IgD-negative memory B cell (primary cell): ENCODE measurements around the gene LIN7C. TPM values are rescaled to one million over a fixed set of nuclear protein-coding genes. Genes with fewer than 3 reads are reported as not detected.
A peak's percentile ranks its signal among the peaks of the same experiment; 100 is the strongest.

Experiments
- H3K27ac Mint-ChIP-seq, 3 donors: one replicate each; pipeline ENCODE4 v1.8.0; 2020 to 2022; ENCODE audit warnings: mild to moderate bottlenecking in 3 of 3, mixed read lengths in 3 of 3, moderate library complexity in 1 of 3
- H3K27me3 Mint-ChIP-seq: one replicate; pipeline ENCODE4 v1.8.0; 2021; ENCODE audit warnings: mixed read lengths
- H3K36me3 Mint-ChIP-seq: one replicate; pipeline ENCODE4 v1.8.0; 2020; ENCODE audit warnings: mild to moderate bottlenecking, mixed read lengths
- H3K4me1 Mint-ChIP-seq, 3 donors: one replicate each; pipeline ENCODE4 v1.8.0; 2020 to 2022; ENCODE audit warnings: mixed read lengths in 3 of 3, mild to moderate bottlenecking in 1 of 3
- H3K4me3 Mint-ChIP-seq, 4 donors: one replicate each; pipeline ENCODE4 v1.8.0; 2020 to 2022; ENCODE audit warnings: mild to moderate bottlenecking in 4 of 4, mixed read lengths in 4 of 4, moderate library complexity in 3 of 4
- H3K9me3 Mint-ChIP-seq, 3 donors: one replicate each; pipeline ENCODE4 v1.8.0; 2020 to 2021; ENCODE audit warnings: mixed read lengths in 3 of 3, mild to moderate bottlenecking in 1 of 3
- polyA plus RNA-seq: library from polyadenylated mRNA; unstranded; fragments of 300-500 nt; fragmentation: Illumina TruSeq; gene quantifications from one replicate; pipeline ENCODE4 v1.2.3, GENCODE V29; 2021

LIN7C gene, protein sequence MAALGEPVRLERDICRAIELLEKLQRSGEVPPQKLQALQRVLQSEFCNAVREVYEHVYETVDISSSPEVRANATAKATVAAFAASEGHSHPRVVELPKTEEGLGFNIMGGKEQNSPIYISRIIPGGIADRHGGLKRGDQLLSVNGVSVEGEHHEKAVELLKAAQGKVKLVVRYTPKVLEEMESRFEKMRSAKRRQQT
- 10.7 TPM for polyA plus RNA-seq

GRCh38 chr11:27506200-27507182, at the start of gene LIN7C:
Gene LIN7C (minus strand): TSS chr11:27506769. CDS start chr11:27506752, 17 bp downstream.
- Mint-ChIP-seq H3K27ac (peak within 1 kb of the TSS; percentile 96 to 99 (median 98)), H3K9me3 (no peaks in the 10 kb centered on the region), H3K36me3 (no peaks in the 10 kb centered on the region), H3K27me3 (no peaks in the 10 kb centered on the region), H3K4me3 (peak within 1 kb of the TSS; percentile 96 to 100 (median 98)), H3K4me1 (peaks cover 32 to 36% (median 35%) of the 10 kb centered on the region in 3 donors)

GRCh38 chr11:27555264-27555663, 48.7 kb upstream of the LIN7C start:
- Mint-ChIP-seq H3K27ac (no peak overlapping the region), H3K4me3 (no peak overlapping the region), H3K27me3 (peaks cover 2% of the 10 kb centered on the region), H3K4me1 (no peaks in the 10 kb centered on the region), H3K36me3 (no peaks in the 10 kb centered on the region), H3K9me3 (peaks cover 0 to 3% (median 2%) of the 10 kb centered on the region in 3 donors)

DNA sequence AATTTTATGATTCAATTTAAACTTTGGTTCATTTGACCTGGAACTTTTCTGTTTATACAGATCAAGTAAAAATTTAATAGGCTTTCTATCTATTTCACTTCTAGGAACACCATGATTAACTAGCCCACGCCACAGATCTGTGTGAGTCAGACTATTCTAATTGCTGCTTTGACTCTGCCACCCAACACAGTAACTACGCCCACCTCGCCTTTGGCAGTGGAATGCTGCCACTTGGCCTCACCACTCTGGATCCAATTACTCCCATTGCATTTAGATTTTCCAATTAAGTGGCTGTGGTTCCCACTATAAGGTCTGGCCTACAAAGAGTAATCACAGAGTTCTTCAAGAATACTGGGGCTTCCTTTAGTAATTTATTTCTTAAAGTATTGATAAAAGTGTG, 46.6 kb upstream of the LIN7C start:
- H3K4me3 Mint-ChIP-seq: no peak overlapping the region
- no peaks in the 10 kb centered on the region for H3K4me1 Mint-ChIP-seq
- peaks cover 2% of the 10 kb centered on the region for H3K36me3 Mint-ChIP-seq
- peaks cover 2% of the 10 kb centered on the region for H3K27me3 Mint-ChIP-seq
- no peak overlapping the region for H3K27ac Mint-ChIP-seq
- H3K9me3 Mint-ChIP-seq: peaks cover 0 to 3% (median 2%) of the 10 kb centered on the region in 3 donors

DNA sequence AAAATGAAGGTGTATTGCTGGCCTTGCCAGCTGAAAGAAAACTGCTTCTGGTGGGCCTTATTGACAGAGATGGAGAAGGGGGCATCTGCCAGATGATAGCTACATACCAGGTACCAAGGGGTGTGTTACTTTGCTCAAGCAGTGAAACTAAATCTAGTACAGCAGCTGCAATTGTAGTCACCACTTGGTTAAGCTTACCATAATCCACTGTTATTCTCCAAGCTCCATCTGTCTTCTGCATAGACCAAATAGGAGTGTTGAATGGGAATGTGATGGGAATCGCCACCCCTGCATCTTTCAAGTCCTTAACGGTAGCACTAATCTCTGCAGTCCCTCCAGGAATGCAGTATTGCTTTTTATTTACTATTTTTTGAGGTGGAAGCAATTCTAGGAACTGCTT, 45.8 kb upstream of the LIN7C start:
- Mint-ChIP-seq H3K4me3 (no peak overlapping the region), H3K9me3 (peaks cover 0 to 3% (median 2%) of the 10 kb centered on the region in 3 donors), H3K27me3 (peaks cover 2% of the 10 kb centered on the region), H3K36me3 (peaks cover 2% of the 10 kb centered on the region), H3K4me1 (no peaks in the 10 kb centered on the region), H3K27ac (no peak overlapping the region)

- H3K4me3 Mint-ChIP-seq: no peak overlapping the region
- no peak overlapping the region for H3K27ac Mint-ChIP-seq
- H3K4me1 Mint-ChIP-seq: no peaks in the 10 kb centered on the region
- peaks cover 2% of the 10 kb centered on the region for H3K36me3 Mint-ChIP-seq
- H3K9me3 Mint-ChIP-seq: peaks cover 0 to 3% (median 2%) of the 10 kb centered on the region in 3 donors
- H3K27me3 Mint-ChIP-seq: peaks cover 2% of the 10 kb centered on the region
These were observed 44.6 kb upstream of the LIN7C start for GRCh38 chr11:27551127-27551526.

- no peaks in the 10 kb centered on the region for H3K27me3 Mint-ChIP-seq
- peaks cover 0 to 1% (median 1%) of the 10 kb centered on the region in 3 donors for H3K9me3 Mint-ChIP-seq
- no peak overlapping the region for H3K4me3 Mint-ChIP-seq
- H3K36me3 Mint-ChIP-seq: peaks cover 5% of the 10 kb centered on the region
- H3K4me1 Mint-ChIP-seq: no peaks in the 10 kb centered on the region
- H3K27ac Mint-ChIP-seq: no peak overlapping the region
These were observed 39.4 kb upstream of the LIN7C start for GRCh38 chr11:27545946-27546345.

GRCh38 chr11:27545035-27545434, 38.5 kb upstream of the LIN7C start:
- Mint-ChIP-seq H3K9me3 (no peaks in the 10 kb centered on the region), H3K4me1 (no peaks in the 10 kb centered on the region), H3K27me3 (no peaks in the 10 kb centered on the region), H3K4me3 (no peak overlapping the region), H3K27ac (no peak overlapping the region), H3K36me3 (peaks cover 5% of the 10 kb centered on the region)

DNA sequence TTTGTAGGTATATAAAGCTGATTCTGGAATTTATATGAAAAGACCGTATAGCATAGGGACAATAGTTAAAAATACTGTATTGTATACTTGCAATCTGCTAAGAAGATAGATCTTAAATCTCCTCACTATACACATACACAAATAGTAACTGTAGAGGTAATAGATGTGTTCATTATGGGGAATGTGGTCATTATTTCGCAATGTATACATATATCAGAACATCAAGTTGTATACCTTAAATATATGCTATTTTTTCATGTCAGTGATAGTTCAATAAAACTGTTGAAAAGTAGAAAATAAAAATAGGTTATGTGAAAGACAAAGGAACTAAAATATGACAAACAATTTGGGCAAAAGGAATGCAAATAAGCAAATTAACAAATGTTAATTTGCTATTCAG, 35.2 kb upstream of the LIN7C start:
- Mint-ChIP-seq H3K4me3 (no peak overlapping the region), H3K9me3 (no peaks in the 10 kb centered on the region), H3K27me3 (no peaks in the 10 kb centered on the region), H3K27ac (no peak overlapping the region), H3K36me3 (peaks cover 3% of the 10 kb centered on the region), H3K4me1 (no peaks in the 10 kb centered on the region)

DNA sequence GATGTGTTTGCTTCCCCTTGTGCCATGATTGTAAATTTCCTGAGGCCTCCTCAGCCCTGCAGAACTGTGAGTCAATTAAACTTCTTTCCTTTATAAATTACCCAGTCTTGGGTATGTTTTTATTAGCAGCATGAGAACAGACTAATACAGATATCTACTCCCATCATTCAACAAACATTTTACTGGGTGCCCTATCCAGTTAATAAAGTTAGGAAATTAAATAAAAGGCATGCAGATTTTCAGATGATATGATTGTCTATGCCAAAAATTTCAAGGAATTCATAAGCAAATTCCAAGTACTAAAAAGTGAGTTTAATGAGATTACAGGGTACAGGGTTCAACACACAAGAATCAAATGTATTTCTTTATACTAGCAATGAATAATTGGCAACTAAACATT, 33.5 kb upstream of the LIN7C start:
- H3K27ac Mint-ChIP-seq: no peak overlapping the region
- H3K36me3 Mint-ChIP-seq: peaks cover 3% of the 10 kb centered on the region
- H3K4me1 Mint-ChIP-seq: no peaks in the 10 kb centered on the region
- no peak overlapping the region for H3K4me3 Mint-ChIP-seq
- H3K9me3 Mint-ChIP-seq: no peaks in the 10 kb centered on the region
- no peaks in the 10 kb centered on the region for H3K27me3 Mint-ChIP-seq

- Mint-ChIP-seq H3K36me3 (no peaks in the 10 kb centered on the region), H3K4me1 (no peaks in the 10 kb centered on the region), H3K4me3 (no peak overlapping the region), H3K27ac (no peak overlapping the region), H3K27me3 (no peaks in the 10 kb centered on the region), H3K9me3 (no peaks in the 10 kb centered on the region)
These were observed 28.5 kb upstream of the LIN7C start for GRCh38 chr11:27535103-27535502.

GRCh38 chr11:27532652-27533325, 26.2 kb upstream of the LIN7C start:
- no peak overlapping the region for H3K4me3 Mint-ChIP-seq
- H3K27ac Mint-ChIP-seq: no peak overlapping the region
- H3K27me3 Mint-ChIP-seq: peaks cover 4% of the 10 kb centered on the region
- no peaks in the 10 kb centered on the region for H3K9me3 Mint-ChIP-seq
- no peaks in the 10 kb centered on the region for H3K4me1 Mint-ChIP-seq
- H3K36me3 Mint-ChIP-seq: no peaks in the 10 kb centered on the region

- Mint-ChIP-seq H3K9me3 (no peaks in the 10 kb centered on the region), H3K36me3 (no peaks in the 10 kb centered on the region), H3K27ac (no peak overlapping the region), H3K4me1 (no peaks in the 10 kb centered on the region), H3K4me3 (no peak overlapping the region), H3K27me3 (peaks cover 6% of the 10 kb centered on the region)
These were observed 22.1 kb upstream of the LIN7C start for GRCh38 chr11:27528712-27529111.

- Mint-ChIP-seq H3K36me3 (no peaks in the 10 kb centered on the region), H3K27me3 (peaks cover 6% of the 10 kb centered on the region), H3K4me3 (no peak overlapping the region), H3K9me3 (no peaks in the 10 kb centered on the region), H3K4me1 (no peaks in the 10 kb centered on the region), H3K27ac (no peak overlapping the region)
These were observed 20.0 kb upstream of the LIN7C start for GRCh38 chr11:27526535-27526934.

GRCh38 chr11:27525824-27526516, 19.4 kb upstream of the LIN7C start:
- no peak overlapping the region for H3K27ac Mint-ChIP-seq
- no peak overlapping the region for H3K4me3 Mint-ChIP-seq
- H3K9me3 Mint-ChIP-seq: no peaks in the 10 kb centered on the region
- H3K4me1 Mint-ChIP-seq: no peaks in the 10 kb centered on the region
- peaks cover 6% of the 10 kb centered on the region for H3K27me3 Mint-ChIP-seq
- H3K36me3 Mint-ChIP-seq: no peaks in the 10 kb centered on the region

DNA sequence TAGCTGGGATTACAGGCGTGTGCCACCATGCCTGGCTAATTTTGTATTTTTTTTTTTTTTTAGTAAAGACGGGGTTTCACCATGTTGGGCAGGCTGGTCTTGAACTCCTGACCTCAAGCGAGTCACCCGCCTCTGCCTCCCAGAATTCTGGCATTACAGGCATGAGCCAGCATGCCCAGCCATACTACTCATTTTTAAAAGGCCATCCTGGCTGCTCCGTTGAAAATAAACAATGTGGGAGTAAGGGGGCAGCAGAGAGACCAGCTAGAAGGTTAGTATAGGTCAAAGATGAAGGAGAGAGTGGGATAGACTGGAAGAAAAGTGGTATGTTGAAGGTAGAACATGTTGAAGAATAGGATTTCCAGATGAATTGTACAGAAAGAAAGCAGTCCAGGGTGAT, 17.6 kb upstream of the LIN7C start:
- H3K27me3 Mint-ChIP-seq: peaks cover 5% of the 10 kb centered on the region
- H3K36me3 Mint-ChIP-seq: no peaks in the 10 kb centered on the region
- no peaks in the 10 kb centered on the region for H3K4me1 Mint-ChIP-seq
- H3K9me3 Mint-ChIP-seq: no peaks in the 10 kb centered on the region
- no peak overlapping the region for H3K27ac Mint-ChIP-seq
- H3K4me3 Mint-ChIP-seq: no peak overlapping the region
